Caco-2 (cell line): ENCODE measurements around the gene ATG9A. TPM values are rescaled to one million over a fixed set of nuclear protein-coding genes. Genes with fewer than 3 reads are reported as not detected.

Experiments
- BruUV-seq: library from RNA; stranded (reverse); fragments of 400-500 nt; replicated peaks from 2 replicates; lab custom pipeline; 2021; lab: Mats Ljungman, UMichigan
- CTCF ChIA-PET: fragments of 300-600 bp; sonication (Branson Sonifier 250); formaldehyde crosslinking; loops from one replicate; lab custom pipeline; 2022; ENCODE audit warnings: antibody characterized with exemption; lab: Charles Lee
- POLR2A ChIA-PET: fragments of 300-600 bp; sonication (Branson Sonifier 250); formaldehyde crosslinking; loops from one replicate; lab custom pipeline; 2022; ENCODE audit warnings: antibody characterized with exemption; lab: Charles Lee
- DNase-seq, 2 experiments: peaks; one replicate each; pipeline versions ENCODE4 v3.0.0 to v3.0.0-alpha.2; 2020 to 2022
- H3K27me3 ChIP-seq: replicated peaks from 2 replicates; pipeline ENCODE4 v1.6.0; 2011; ENCODE audit warnings: low read length; ENCODE audit not compliant: control insufficient read depth, insufficient read depth
- H3K36me3 ChIP-seq: 2 replicates; pipeline ENCODE4 v1.5.1; 2011; ENCODE audit warnings: low read length; ENCODE audit not compliant: control insufficient read depth, insufficient read depth
- H3K4me1 ChIP-seq: fragments of 250-450 bp; sonication (Bioruptor Pico); 2 replicates; pipeline ENCODE4 v1.5.1; 2020; ENCODE audit warnings: mild to moderate bottlenecking
- H3K4me3 ChIP-seq: 2 replicates; pipeline ENCODE4 v1.5.1; 2011; ENCODE audit warnings: low read depth, mild to moderate bottlenecking, control low read depth, low read length
- H3K9me3 ChIP-seq: fragments of 250-450 bp; sonication (Bioruptor Pico); 2 replicates; pipeline ENCODE4 v1.5.1; 2020; ENCODE audit warnings: mild to moderate bottlenecking, moderate library complexity
- H3K27ac Mint-ChIP-seq: one replicate; pipeline ENCODE4 v1.8.0; 2022; ENCODE audit warnings: mixed read lengths; ENCODE audit not compliant: unreplicated experiment
- H3K27me3 Mint-ChIP-seq: one replicate; pipeline ENCODE4 v1.8.0; 2022; ENCODE audit warnings: mixed read lengths; ENCODE audit not compliant: insufficient read depth, unreplicated experiment
- H3K36me3 Mint-ChIP-seq: one replicate; pipeline ENCODE4 v1.8.0; 2022; ENCODE audit warnings: mild to moderate bottlenecking, mixed read lengths; ENCODE audit not compliant: insufficient read depth, unreplicated experiment
- H3K4me1 Mint-ChIP-seq: one replicate; pipeline ENCODE4 v1.8.0; 2022; ENCODE audit warnings: low read depth, mixed read lengths; ENCODE audit not compliant: unreplicated experiment
- H3K4me3 Mint-ChIP-seq: one replicate; pipeline ENCODE4 v1.8.0; 2022; ENCODE audit warnings: mild to moderate bottlenecking, moderate library complexity, mixed read lengths; ENCODE audit not compliant: unreplicated experiment
- H3K9me3 Mint-ChIP-seq: one replicate; pipeline ENCODE4 v1.8.0; 2022; ENCODE audit warnings: mixed read lengths; ENCODE audit not compliant: unreplicated experiment
- intact Hi-C: fragments of 100-400 bp; cut with micrococcal nuclease; formaldehyde crosslinking; loops from one replicate; pipeline ENCODE4 v1.10.0; 2022; ENCODE audit not compliant: unreplicated experiment
- total RNA-seq: library from RNA; stranded (reverse); gene quantifications from 2 replicates; pipeline ENCODE4 v1.2.3, GENCODE V29; 2022
- TF ChIP-seq, protein P1 (sequence below), 2 experiments: fragments of 200-600 bp in 1 of 2; IDR thresholded peaks; 1 replicate in 1 of 2; 2 replicates in 1 of 2; pipeline versions ENCODE4 v1.5.1 to v1.8.0; 2011 to 2022; ENCODE audit warnings: antibody characterized with exemption in 1 of 2, control low read depth in 1 of 2, inconsistent platforms in 1 of 2, low read depth in 1 of 2, low read length in 1 of 2, mild to moderate bottlenecking in 1 of 2, moderate library complexity in 1 of 2; ENCODE audit not compliant: insufficient read depth in 1 of 2, severe bottlenecking in 1 of 2, unreplicated experiment in 1 of 2

The ATG9A gene
- total RNA-seq, 1 experiment from 2014 or later: 62.9 TPM

DNA sequence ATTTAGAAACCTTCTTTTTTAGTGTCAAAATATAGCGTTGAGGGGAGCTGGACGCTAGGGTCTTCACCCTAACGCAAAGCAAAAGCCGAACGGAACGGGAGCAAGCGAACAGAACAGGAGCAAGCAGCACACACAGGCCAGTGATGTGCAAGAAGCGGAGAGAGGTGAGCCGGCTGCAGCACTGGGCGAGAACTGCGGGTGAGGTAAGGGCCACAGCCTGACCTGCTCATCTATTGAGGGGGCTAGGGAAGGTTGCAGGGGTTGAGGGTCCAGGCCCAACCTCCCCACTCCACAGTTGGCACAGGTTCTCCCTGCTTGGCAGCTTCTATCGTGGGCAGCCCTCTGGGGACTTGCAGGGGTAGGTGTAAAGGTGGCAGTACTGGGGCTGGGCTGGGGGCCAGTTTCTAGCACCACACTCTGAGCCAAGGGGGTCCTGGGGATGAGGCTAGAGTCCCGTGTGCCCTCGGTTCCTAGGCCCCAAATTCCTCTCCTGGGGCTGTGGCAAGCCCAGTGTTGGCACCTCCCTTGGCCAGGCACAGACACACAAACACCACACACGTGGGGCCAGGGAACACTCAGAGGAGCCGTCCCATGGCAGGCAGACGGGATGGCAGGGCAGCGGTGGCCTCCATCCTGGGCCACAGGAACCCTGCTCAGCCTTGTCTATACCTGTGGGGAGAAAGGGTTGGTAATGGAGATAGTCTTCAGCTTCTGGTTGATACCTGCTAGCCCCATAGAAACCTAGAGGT is 9.5 kb downstream of the ATG9A start:
- POLR2A ChIA-PET: interaction anchor here (0.9 to 3.0 kb wide), 5 partner anchors 9 to 59 kb away, joined by 3 to 27 read pairs (median 6); partner anchors contain the start of genes ANKZF1, ATG9A, GLB1L and STK16
- Mint-ChIP-seq H3K4me3 (peak overlapping the region; percentile 96), H3K4me1 (no peaks in the 10 kb centered on the region), H3K27ac (peak overlapping the region; percentile 95), H3K9me3 (no peaks in the 10 kb centered on the region), H3K27me3 (no peaks in the 10 kb centered on the region), H3K36me3 (peaks cover 46% of the 10 kb centered on the region)
- no peak for DNase-seq
- H3K27me3 ChIP-seq: no peaks in the 10 kb centered on the region
- no peak overlapping the region for H3K4me3 ChIP-seq
- TF ChIP-seq, protein P1, sequence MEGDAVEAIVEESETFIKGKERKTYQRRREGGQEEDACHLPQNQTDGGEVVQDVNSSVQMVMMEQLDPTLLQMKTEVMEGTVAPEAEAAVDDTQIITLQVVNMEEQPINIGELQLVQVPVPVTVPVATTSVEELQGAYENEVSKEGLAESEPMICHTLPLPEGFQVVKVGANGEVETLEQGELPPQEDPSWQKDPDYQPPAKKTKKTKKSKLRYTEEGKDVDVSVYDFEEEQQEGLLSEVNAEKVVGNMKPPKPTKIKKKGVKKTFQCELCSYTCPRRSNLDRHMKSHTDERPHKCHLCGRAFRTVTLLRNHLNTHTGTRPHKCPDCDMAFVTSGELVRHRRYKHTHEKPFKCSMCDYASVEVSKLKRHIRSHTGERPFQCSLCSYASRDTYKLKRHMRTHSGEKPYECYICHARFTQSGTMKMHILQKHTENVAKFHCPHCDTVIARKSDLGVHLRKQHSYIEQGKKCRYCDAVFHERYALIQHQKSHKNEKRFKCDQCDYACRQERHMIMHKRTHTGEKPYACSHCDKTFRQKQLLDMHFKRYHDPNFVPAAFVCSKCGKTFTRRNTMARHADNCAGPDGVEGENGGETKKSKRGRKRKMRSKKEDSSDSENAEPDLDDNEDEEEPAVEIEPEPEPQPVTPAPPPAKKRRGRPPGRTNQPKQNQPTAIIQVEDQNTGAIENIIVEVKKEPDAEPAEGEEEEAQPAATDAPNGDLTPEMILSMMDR (IDR thresholded peaks at IDR 0.05; ENCODE audit: insufficient read depth in 1 of 2, low read depth in 1 of 2, low read length in 1 of 2, severe bottlenecking in 1 of 2, unreplicated experiment in 1 of 2): no peak
- peaks cover 18% of the 10 kb centered on the region for H3K4me1 ChIP-seq
- intact Hi-C loops: loop anchor here (1.0 to 5.0 kb wide), 2 partner anchors 9 to 167 kb away; partner anchors contain the start of genes ANKZF1, ATG9A and DNPEP
- H3K9me3 ChIP-seq: no peaks in the 10 kb centered on the region
- H3K36me3 ChIP-seq: 0 out of 2 replicates have a peak, but pooled peaks cover 1% of the 10 kb centered on the region
- CTCF ChIA-PET: interaction anchor here (1.0 to 1.1 kb wide), 3 partner anchors 42 to 218 kb away, joined by 3 to 4 read pairs (median 3); no protein-coding TSS in a partner anchor
- BruUV-seq: no TSS peak

DNA sequence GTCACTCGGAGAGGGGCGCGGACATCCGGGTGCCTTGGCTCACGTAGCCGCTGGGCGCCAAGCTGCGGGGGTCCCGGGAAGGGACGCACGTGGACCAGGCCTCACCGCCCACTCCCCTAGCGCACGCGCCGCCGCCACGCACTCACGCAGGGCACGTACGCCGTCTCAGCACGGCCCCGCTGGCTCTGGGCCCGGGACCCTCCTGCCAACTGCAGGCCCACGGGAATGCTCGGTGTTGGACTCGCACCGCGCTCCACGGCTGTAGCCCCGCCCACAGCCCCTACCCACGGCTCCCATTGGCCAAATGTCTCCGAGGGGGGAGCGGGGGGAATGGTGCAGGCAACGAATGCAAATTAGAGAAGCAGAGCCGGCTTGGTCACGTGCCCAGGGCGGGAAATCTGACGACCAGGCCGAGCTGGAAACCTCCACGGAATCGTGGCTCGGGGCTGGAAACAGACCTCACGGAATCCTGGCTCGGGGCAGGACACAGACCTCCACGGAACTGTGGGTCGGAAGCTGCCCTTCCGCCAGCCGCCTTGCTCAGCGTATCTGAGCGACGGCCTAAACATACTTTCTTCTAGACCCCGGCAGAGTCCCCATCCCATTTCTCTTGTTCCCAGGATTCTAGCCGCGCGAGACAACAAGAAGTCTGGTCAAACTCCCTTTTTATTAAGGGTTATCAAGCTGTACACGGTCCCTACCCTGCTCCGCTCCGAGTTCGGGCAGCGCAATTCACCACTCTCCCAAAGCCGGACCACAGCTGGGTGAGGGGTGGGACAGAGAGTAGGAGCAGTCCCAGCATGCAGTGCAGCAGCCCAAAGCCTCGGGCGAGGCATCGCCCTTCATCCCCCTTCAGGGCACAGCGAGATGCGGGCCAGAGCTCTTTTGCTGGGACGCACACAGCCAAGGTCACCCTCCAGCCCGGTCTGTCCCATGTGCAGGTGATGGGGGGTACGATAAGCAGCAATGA is 10.4 kb downstream of the ATG9A start, which contains the start of gene ABCB6:
Gene ABCB6, minus strand, starts transcription at position 227 of the 970 bp plus-strand sequence. CDS start 285 bp downstream, outside the sequence.
- no peaks in the 10 kb centered on the region for H3K27me3 ChIP-seq
- peak; percentile 97 for DNase-seq
- TF ChIP-seq, protein P1 (IDR thresholded peaks at IDR 0.05; ENCODE audit: insufficient read depth in 1 of 2, low read depth in 1 of 2, low read length in 1 of 2, severe bottlenecking in 1 of 2, unreplicated experiment in 1 of 2): no peak
- peaks cover 18% of the 10 kb centered on the region for H3K4me1 ChIP-seq
- H3K4me3 ChIP-seq: peak within 1 kb of the TSS; percentile 89
- Mint-ChIP-seq H3K36me3 (peaks cover 39% of the 10 kb centered on the region), H3K9me3 (no peaks in the 10 kb centered on the region), H3K4me1 (no peaks in the 10 kb centered on the region), H3K27me3 (no peaks in the 10 kb centered on the region), H3K27ac (peak within 1 kb of the TSS; percentile 95), H3K4me3 (peak within 1 kb of the TSS; percentile 96)
- intact Hi-C loops: loop anchor here (1.0 to 5.0 kb wide), 7 partner anchors 10 to 168 kb away; partner anchors contain the start of genes ANKZF1, ATG9A, DNAJB2 and DNPEP
- BruUV-seq: TSS peak; percentile 77
- H3K9me3 ChIP-seq: no peaks in the 10 kb centered on the region
- POLR2A ChIA-PET: interaction anchor here (0.9 to 3.0 kb wide), 8 partner anchors 10 to 169 kb away, joined by 3 to 27 read pairs (median 8); partner anchors contain the start of genes ANKZF1, ATG9A, CNPPD1 and DNPEP
- CTCF ChIA-PET: interaction anchor here (0.6 to 2.5 kb wide), 9 partner anchors 30 to 217 kb away, joined by 3 to 18 read pairs (median 3); partner anchors contain the start of gene DNAJB2
- H3K36me3 ChIP-seq: peaks cover 3% of the 10 kb centered on the region; the same call in 1 of the 2 replicates
